Astrocyte (in vitro differentiated cells and primary cell): ENCODE data around the gene VASN. TPM values are rescaled to one million over a fixed set of nuclear protein-coding genes. Genes with fewer than 3 reads are reported as not detected.

Source experiments
- DNase-seq: peaks from one replicate; pipeline ENCODE4 v3.0.0-alpha.2; 2010; ENCODE audit warnings: low read depth
- FAIRE-seq: peaks from 2 replicates; lab custom pipeline; 2011; peaks lifted over from hg19 to GRCh38; lab: Jason Lieb, UNC
- H2AFZ ChIP-seq: 2 replicates; pipeline ENCODE4 v1.6.0; 2012; ENCODE audit warnings: low read depth, low read length, inconsistent platforms
- H3K27ac ChIP-seq: 2 replicates; pipeline ENCODE4 v1.5.1; 2011; ENCODE audit warnings: low read depth, low read length, inconsistent platforms
- H3K27me3 ChIP-seq: 2 replicates; pipeline ENCODE4 v1.6.0; 2011; ENCODE audit warnings: low read length, inconsistent platforms; ENCODE audit not compliant: insufficient read depth
- H3K36me3 ChIP-seq: 2 replicates; pipeline ENCODE4 v1.5.1; 2011; ENCODE audit warnings: low read length, inconsistent platforms; ENCODE audit not compliant: insufficient read depth
- H3K4me1 ChIP-seq: 2 replicates; pipeline ENCODE4 v1.5.1; 2011; ENCODE audit warnings: low read length, inconsistent platforms; ENCODE audit not compliant: insufficient read depth
- H3K4me2 ChIP-seq: 2 replicates; pipeline ENCODE4 v1.6.0; 2012; ENCODE audit warnings: low read length, inconsistent platforms
- H3K4me3 ChIP-seq: 2 replicates; pipeline ENCODE4 v1.5.1; 2011; ENCODE audit warnings: low read depth, mild to moderate bottlenecking, low read length, inconsistent platforms; ENCODE audit not compliant: insufficient read depth
- H3K79me2 ChIP-seq: 2 replicates; pipeline ENCODE4 v1.6.0; 2012; ENCODE audit warnings: mild to moderate bottlenecking, low read length, inconsistent platforms; ENCODE audit not compliant: insufficient read depth
- H3K9ac ChIP-seq: 2 replicates; pipeline ENCODE4 v1.6.0; 2012; ENCODE audit warnings: mild to moderate bottlenecking, low read length, inconsistent platforms
- H3K9me3 ChIP-seq: 2 replicates; pipeline ENCODE4 v1.5.1; 2012; ENCODE audit warnings: low read depth, mild to moderate bottlenecking, low read length, inconsistent platforms; ENCODE audit not compliant: insufficient read depth
- H4K20me1 ChIP-seq: 2 replicates; pipeline ENCODE4 v1.6.0; 2012; ENCODE audit warnings: low read length, inconsistent platforms; ENCODE audit not compliant: insufficient read depth
- H3K27ac Mint-ChIP-seq: one replicate; pipeline ENCODE4 v1.8.0; 2021; ENCODE audit warnings: mild to moderate bottlenecking, mixed read lengths; ENCODE audit not compliant: unreplicated experiment
- H3K27me3 Mint-ChIP-seq: one replicate; pipeline ENCODE4 v1.8.0; 2021; ENCODE audit warnings: low read depth, mixed read lengths; ENCODE audit not compliant: unreplicated experiment
- H3K36me3 Mint-ChIP-seq: one replicate; pipeline ENCODE4 v1.8.0; 2021; ENCODE audit warnings: low read depth, mixed read lengths; ENCODE audit not compliant: unreplicated experiment
- H3K4me1 Mint-ChIP-seq: one replicate; pipeline ENCODE4 v1.8.0; 2021; ENCODE audit warnings: low read depth, mixed read lengths; ENCODE audit not compliant: unreplicated experiment
- H3K4me3 Mint-ChIP-seq: one replicate; pipeline ENCODE4 v1.8.0; 2021; ENCODE audit warnings: mild to moderate bottlenecking, moderate library complexity, mixed read lengths; ENCODE audit not compliant: unreplicated experiment
- H3K9me3 Mint-ChIP-seq: one replicate; pipeline ENCODE4 v1.8.0; 2021; ENCODE audit warnings: mild to moderate bottlenecking, mixed read lengths; ENCODE audit not compliant: unreplicated experiment
- EZH2 ChIP-seq: IDR thresholded peaks from 2 replicates; pipeline ENCODE4 v1.6.1; 2012; ENCODE audit warnings: mild to moderate bottlenecking, low read length, inconsistent platforms; ENCODE audit not compliant: insufficient read depth
- total RNA-seq: library from RNA; stranded (reverse); gene quantifications from 2 replicates; pipeline ENCODE4 v1.2.1, GENCODE V29; 2021
- TF ChIP-seq, protein P1 (sequence below): IDR thresholded peaks from 2 replicates; pipeline ENCODE4 v1.5.1; 2011; ENCODE audit warnings: low read depth, mild to moderate bottlenecking, inconsistent platforms, low read length, moderate library complexity; ENCODE audit not compliant: insufficient read depth

The VASN gene
- total RNA-seq, 1 donor from 2014 or later: 32.0 TPM

DNA sequence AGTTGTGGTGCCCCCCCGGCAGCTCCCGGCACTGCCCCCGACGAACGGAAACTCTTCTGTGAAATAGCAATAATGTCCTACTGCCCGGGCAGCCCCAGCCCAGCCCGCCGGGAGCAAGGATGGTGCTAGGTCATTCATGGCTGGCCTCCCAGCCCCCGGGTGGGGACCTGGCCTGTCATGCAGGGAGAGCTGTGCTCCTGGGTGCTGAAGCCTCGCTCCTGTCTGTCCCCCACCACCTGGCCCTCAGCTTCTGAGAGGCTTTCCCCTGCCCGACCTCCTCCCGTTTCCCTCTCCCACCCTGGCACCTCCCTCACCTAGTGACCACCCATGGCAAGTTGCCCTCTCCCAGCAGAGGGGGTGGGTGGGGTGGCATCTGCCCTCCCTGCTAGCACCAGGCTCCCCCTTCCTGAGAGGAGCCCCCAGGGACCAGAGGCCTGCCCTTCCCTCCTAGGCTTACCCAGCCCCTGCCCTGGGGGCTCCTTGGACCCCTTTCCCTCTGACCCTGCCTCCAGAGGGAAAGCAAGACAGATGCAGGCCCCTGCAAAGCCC, 34.0 kb upstream of the VASN start:
- Mint-ChIP-seq H3K27me3 (no peaks in the 10 kb centered on the region), H3K4me1 (no peaks in the 10 kb centered on the region), H3K27ac (no peak overlapping the region), H3K9me3 (no peaks in the 10 kb centered on the region), H3K4me3 (no peak overlapping the region), H3K36me3 (peaks cover 8% of the 10 kb centered on the region)
- Histone ChIP-seq H3K36me3 (peaks cover 3% of the 10 kb centered on the region), H3K27ac (no peak overlapping the region), H3K4me3 (no peak overlapping the region), H3K4me2 (no peak overlapping the region), H2AFZ (no peak overlapping the region), H3K4me1 (no peaks in the 10 kb centered on the region), H3K79me2 (peaks cover 22% of the 10 kb centered on the region), H3K9me3 (no peaks in the 10 kb centered on the region), H3K9ac (no peak overlapping the region), H3K27me3 (no peaks in the 10 kb centered on the region), H4K20me1 (peaks cover 72% of the 10 kb centered on the region)
- TF ChIP-seq, protein P1, sequence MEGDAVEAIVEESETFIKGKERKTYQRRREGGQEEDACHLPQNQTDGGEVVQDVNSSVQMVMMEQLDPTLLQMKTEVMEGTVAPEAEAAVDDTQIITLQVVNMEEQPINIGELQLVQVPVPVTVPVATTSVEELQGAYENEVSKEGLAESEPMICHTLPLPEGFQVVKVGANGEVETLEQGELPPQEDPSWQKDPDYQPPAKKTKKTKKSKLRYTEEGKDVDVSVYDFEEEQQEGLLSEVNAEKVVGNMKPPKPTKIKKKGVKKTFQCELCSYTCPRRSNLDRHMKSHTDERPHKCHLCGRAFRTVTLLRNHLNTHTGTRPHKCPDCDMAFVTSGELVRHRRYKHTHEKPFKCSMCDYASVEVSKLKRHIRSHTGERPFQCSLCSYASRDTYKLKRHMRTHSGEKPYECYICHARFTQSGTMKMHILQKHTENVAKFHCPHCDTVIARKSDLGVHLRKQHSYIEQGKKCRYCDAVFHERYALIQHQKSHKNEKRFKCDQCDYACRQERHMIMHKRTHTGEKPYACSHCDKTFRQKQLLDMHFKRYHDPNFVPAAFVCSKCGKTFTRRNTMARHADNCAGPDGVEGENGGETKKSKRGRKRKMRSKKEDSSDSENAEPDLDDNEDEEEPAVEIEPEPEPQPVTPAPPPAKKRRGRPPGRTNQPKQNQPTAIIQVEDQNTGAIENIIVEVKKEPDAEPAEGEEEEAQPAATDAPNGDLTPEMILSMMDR: no peak
- no peak for TF ChIP-seq EZH2
- FAIRE-seq (no peak), DNase-seq (no peak)

DNA sequence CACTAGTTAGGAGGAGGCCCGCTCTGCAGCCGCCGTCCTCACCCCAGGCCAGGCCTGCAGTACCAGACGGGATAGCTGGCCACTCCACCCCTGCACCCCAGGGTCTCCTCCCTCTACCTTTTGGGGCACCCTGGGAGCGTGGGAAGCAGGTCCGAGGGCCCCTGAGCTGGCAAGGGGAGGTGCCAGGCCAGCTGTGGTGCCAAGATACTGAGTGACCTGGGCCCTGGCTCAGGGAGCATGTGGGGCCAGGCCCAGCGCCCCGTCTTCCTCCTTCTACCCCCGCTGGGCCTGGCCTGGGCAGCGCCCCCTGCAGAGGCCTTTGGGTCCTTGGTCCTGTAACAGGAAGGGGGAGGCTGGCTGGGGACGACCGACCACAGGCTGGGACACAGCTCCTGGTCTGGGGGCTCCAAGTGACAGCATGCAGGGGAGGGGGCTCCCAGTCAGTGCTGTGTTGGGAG, 33.5 kb upstream of the VASN start:
- Histone ChIP-seq H2AFZ (no peak overlapping the region), H3K27me3 (no peaks in the 10 kb centered on the region), H3K27ac (no peak overlapping the region), H3K4me1 (no peaks in the 10 kb centered on the region), H4K20me1 (peaks cover 73% of the 10 kb centered on the region), H3K4me2 (no peak overlapping the region), H3K36me3 (peaks cover 3% of the 10 kb centered on the region), H3K9ac (no peak overlapping the region), H3K4me3 (no peak overlapping the region), H3K9me3 (no peaks in the 10 kb centered on the region), H3K79me2 (peaks cover 24% of the 10 kb centered on the region)
- no peaks in the 10 kb centered on the region for H3K9me3 Mint-ChIP-seq
- no peak for TF ChIP-seq EZH2
- TF ChIP-seq, protein P1: no peak
- H3K27me3 Mint-ChIP-seq: no peaks in the 10 kb centered on the region
- FAIRE-seq (no peak), DNase-seq (no peak)
- H3K4me1 Mint-ChIP-seq: no peaks in the 10 kb centered on the region
- H3K36me3 Mint-ChIP-seq: peaks cover 8% of the 10 kb centered on the region
- no peak overlapping the region for H3K27ac Mint-ChIP-seq
- H3K4me3 Mint-ChIP-seq: no peak overlapping the region

DNA sequence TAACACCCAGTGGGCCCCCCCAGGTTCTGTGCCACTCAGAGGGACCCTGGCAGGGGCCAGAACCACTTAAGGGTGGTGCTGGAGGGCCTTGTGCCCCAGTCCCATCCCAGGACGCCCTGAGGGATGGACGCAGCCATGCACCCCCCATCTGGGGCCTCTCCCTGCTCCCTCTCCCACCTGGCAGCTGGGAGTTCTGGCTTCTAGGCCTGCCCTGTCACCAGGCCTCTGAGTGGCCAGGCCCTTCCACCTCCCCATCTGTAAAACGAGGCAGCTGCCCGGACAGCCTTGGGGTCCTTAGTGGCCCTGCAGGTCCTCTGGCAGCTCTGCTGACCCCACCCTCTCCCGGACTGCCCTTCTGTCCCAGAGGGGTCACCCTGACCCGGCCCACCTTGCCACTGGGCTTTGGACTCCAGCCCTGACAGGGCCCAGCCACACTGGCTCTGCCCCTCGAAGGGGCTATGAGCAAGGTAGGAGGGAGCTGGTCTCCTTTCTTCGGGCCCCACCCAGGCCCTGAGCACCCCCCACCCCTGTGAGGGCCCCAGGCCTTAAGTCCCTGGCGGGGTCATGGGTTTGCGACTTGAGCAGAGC, 32.8 kb upstream of the VASN start:
- Histone ChIP-seq H3K4me2 (no peak overlapping the region), H4K20me1 (peaks cover 73% of the 10 kb centered on the region), H3K9ac (no peak overlapping the region), H3K9me3 (no peaks in the 10 kb centered on the region), H3K4me1 (no peaks in the 10 kb centered on the region), H3K36me3 (peaks cover 3% of the 10 kb centered on the region), H3K27ac (no peak overlapping the region), H3K79me2 (peaks cover 26% of the 10 kb centered on the region), H3K4me3 (no peak overlapping the region), H3K27me3 (no peaks in the 10 kb centered on the region), H2AFZ (no peak overlapping the region)
- TF ChIP-seq, protein P1: no peak
- TF ChIP-seq EZH2: no peak
- DNase-seq (no peak), FAIRE-seq (no peak)
- Mint-ChIP-seq H3K27me3 (no peaks in the 10 kb centered on the region), H3K4me3 (no peak overlapping the region), H3K36me3 (peaks cover 6% of the 10 kb centered on the region), H3K4me1 (peaks cover 2% of the 10 kb centered on the region), H3K27ac (no peak overlapping the region), H3K9me3 (no peaks in the 10 kb centered on the region)
